DND-41 (cell line): ENCODE data around the gene AKAP13.

Experiments
- ATAC-seq: fragments of 200-7000 bp; cut with Tn5 transposase; 3 replicates; pipeline ENCODE4 v1.9.1; 2021; ENCODE audit warnings: low read depth; ENCODE audit not compliant: insufficient read depth
- DNase-seq: peaks from one replicate; pipeline ENCODE4 v3.0.0-alpha.2; 2020
- H2AFZ ChIP-seq: 2 replicates; pipeline ENCODE4 v1.6.0; 2012; ENCODE audit warnings: low read depth, low read length
- H3K27ac ChIP-seq: 2 replicates; pipeline ENCODE4 v1.5.1; 2012; ENCODE audit warnings: low read length, inconsistent platforms
- H3K27me3 ChIP-seq: fragments of 200-600 bp; sonication (generic); 2 replicates; pipeline ENCODE4 v1.6.0; 2012; ENCODE audit warnings: low read length, mild to moderate bottlenecking, inconsistent platforms; ENCODE audit not compliant: insufficient read depth, poor library complexity
- H3K36me3 ChIP-seq: 2 replicates; pipeline ENCODE4 v1.5.1; 2012; ENCODE audit warnings: low read length, inconsistent platforms; ENCODE audit not compliant: insufficient read depth
- H3K4me1 ChIP-seq: 2 replicates; pipeline ENCODE4 v1.5.1; 2012; ENCODE audit warnings: mild to moderate bottlenecking, low read length; ENCODE audit not compliant: insufficient read depth
- H3K4me2 ChIP-seq: 2 replicates; pipeline ENCODE4 v1.6.0; 2012; ENCODE audit warnings: mild to moderate bottlenecking, moderate library complexity, low read length, inconsistent platforms; ENCODE audit not compliant: insufficient read depth
- H3K4me3 ChIP-seq, 2 experiments: fragments of 200-600 bp in 1 of 2; shearing (Covaris generic) in 1 of 2; 2 replicates each; pipeline ENCODE4 v1.5.1; 2012 to 2016; ENCODE audit warnings: inconsistent platforms in 2 of 2, low read length in 2 of 2, mild to moderate bottlenecking in 2 of 2, low read depth in 1 of 2, moderate library complexity in 1 of 2
- H3K79me2 ChIP-seq: 2 replicates; pipeline ENCODE4 v1.6.0; 2012; ENCODE audit warnings: low read length, inconsistent platforms; ENCODE audit not compliant: insufficient read depth
- H3K9ac ChIP-seq: 2 replicates; pipeline ENCODE4 v1.6.0; 2012; ENCODE audit warnings: low read depth, mild to moderate bottlenecking, inconsistent platforms, low read length, moderate library complexity
- H3K9me3 ChIP-seq: 2 replicates; pipeline ENCODE4 v1.5.1; 2012; ENCODE audit warnings: low read length, moderate library complexity, mild to moderate bottlenecking, inconsistent platforms; ENCODE audit not compliant: insufficient read depth, severe bottlenecking
- H4K20me1 ChIP-seq: 2 replicates; pipeline ENCODE4 v1.6.0; 2012; ENCODE audit warnings: low read length; ENCODE audit not compliant: insufficient read depth
- EZH2 ChIP-seq: IDR thresholded peaks from 3 replicates; pipeline ENCODE4 v1.6.1; 2012; ENCODE audit warnings: borderline replicate concordance, low read depth, mild to moderate bottlenecking, moderate library complexity, low read length, inconsistent platforms; ENCODE audit not compliant: severe bottlenecking
- TF ChIP-seq, protein P1 (sequence below): IDR thresholded peaks from 2 replicates; pipeline ENCODE4 v1.5.1; 2012; ENCODE audit warnings: borderline replicate concordance, low read length, moderate library complexity, mild to moderate bottlenecking; ENCODE audit not compliant: poor library complexity, severe bottlenecking; ENCODE audit errors: extremely low read depth

Gene AKAP13

GRCh38 chr15:85551221-85551832, 170.9 kb downstream of the AKAP13 start:
- TF ChIP-seq, protein P1, sequence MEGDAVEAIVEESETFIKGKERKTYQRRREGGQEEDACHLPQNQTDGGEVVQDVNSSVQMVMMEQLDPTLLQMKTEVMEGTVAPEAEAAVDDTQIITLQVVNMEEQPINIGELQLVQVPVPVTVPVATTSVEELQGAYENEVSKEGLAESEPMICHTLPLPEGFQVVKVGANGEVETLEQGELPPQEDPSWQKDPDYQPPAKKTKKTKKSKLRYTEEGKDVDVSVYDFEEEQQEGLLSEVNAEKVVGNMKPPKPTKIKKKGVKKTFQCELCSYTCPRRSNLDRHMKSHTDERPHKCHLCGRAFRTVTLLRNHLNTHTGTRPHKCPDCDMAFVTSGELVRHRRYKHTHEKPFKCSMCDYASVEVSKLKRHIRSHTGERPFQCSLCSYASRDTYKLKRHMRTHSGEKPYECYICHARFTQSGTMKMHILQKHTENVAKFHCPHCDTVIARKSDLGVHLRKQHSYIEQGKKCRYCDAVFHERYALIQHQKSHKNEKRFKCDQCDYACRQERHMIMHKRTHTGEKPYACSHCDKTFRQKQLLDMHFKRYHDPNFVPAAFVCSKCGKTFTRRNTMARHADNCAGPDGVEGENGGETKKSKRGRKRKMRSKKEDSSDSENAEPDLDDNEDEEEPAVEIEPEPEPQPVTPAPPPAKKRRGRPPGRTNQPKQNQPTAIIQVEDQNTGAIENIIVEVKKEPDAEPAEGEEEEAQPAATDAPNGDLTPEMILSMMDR = no peak
- TF ChIP-seq EZH2 = no peak
- no peaks in the 10 kb centered on the region for H3K79me2 ChIP-seq

GRCh38 chr15:85554852-85555521, 174.6 kb downstream of the AKAP13 start:
- H3K27me3 ChIP-seq = no peaks in the 10 kb centered on the region
- H3K4me2 ChIP-seq = no peak overlapping the region
- no peak for ATAC-seq
- no peaks in the 10 kb centered on the region for H4K20me1 ChIP-seq
- H3K9ac ChIP-seq = no peak overlapping the region
- H3K9me3 ChIP-seq = no peaks in the 10 kb centered on the region
- TF ChIP-seq, protein P1 = no peak
- TF ChIP-seq EZH2 = no peak
- no peak for DNase-seq
- H3K79me2 ChIP-seq = no peaks in the 10 kb centered on the region
- H3K4me3 ChIP-seq = no peak overlapping the region
- H3K4me1 ChIP-seq = no peaks in the 10 kb centered on the region
- H3K36me3 ChIP-seq = no peaks in the 10 kb centered on the region; the same call in 1 of the 2 replicates
- no peak overlapping the region for H3K27ac ChIP-seq
- H2AFZ ChIP-seq = no peak overlapping the region

More at GRCh38 chr15:85551221-85551832, 170.9 kb downstream of the AKAP13 start:
- Histone ChIP-seq H3K4me3 (no peak overlapping the region), H3K27me3 (no peaks in the 10 kb centered on the region), H4K20me1 (no peaks in the 10 kb centered on the region), H3K36me3 (no peaks in the 10 kb centered on the region; the same call in 1 of the 2 replicates), H3K9ac (no peak overlapping the region), H3K9me3 (no peaks in the 10 kb centered on the region), H2AFZ (no peak overlapping the region), H3K27ac (no peak overlapping the region), H3K4me1 (no peaks in the 10 kb centered on the region), H3K4me2 (no peak overlapping the region)
- ATAC-seq (no peak), DNase-seq (no peak)

DNA sequence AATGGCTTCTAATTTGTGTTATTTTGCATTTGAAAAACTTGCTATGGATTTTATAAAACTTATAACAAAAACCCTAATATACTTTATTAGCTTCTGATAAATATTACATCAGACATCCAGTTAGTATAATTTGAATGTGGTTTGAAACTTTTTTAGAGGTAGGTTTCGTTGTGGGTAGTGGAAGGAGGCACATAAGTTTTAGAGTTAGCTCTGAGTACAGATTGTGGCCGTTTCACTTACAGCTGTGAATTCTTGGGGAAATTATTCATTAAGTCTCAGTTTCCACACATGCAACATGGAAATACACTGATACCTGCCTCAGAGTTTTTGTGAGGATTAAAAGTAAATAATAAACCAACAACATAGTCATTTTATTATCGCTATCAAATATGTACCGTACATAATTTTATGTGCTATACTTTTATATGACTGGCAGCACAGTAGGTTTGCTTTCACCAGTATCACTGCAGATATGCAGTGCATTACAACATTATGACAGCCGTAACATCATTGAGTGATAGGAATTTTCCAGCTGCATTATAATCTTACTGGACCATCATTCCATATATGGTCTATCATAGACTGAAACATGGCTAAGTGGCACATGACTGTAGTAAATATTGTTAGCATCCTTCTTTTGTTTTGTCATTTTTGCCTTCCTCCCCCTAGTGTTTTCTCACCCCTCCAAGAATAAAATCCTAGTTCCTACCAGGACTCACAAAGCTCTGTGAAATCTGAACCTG, 175.6 kb downstream of the AKAP13 start:
- H3K79me2 ChIP-seq = no peaks in the 10 kb centered on the region
- no peak overlapping the region for H3K9ac ChIP-seq
- TF ChIP-seq, protein P1 = no peak
- TF ChIP-seq EZH2 = no peak
- H3K9me3 ChIP-seq = no peaks in the 10 kb centered on the region
- no peaks in the 10 kb centered on the region for H3K27me3 ChIP-seq
- no peak for ATAC-seq
- DNase-seq = no peak
- no peaks in the 10 kb centered on the region for H4K20me1 ChIP-seq
- H2AFZ ChIP-seq = no peak overlapping the region
- no peaks in the 10 kb centered on the region; the same call in 1 of the 2 replicates for H3K36me3 ChIP-seq
- no peak overlapping the region for H3K4me2 ChIP-seq
- H3K4me1 ChIP-seq = no peaks in the 10 kb centered on the region
- H3K27ac ChIP-seq = no peak overlapping the region
- H3K4me3 ChIP-seq = no peak overlapping the region
